ENCODE results near the gene EDC3. TPM values are rescaled to one million over a fixed set of nuclear protein-coding genes. Genes with fewer than 3 reads are reported as not detected.

Gene EDC3
- total RNA-seq, 1 experiment from 2014 or later: 45.1 TPM

- H3K36me3 ChIP-seq (ENCODE audit: control insufficient read depth in 1 of 2, insufficient read depth in 2 of 2, low read length in 2 of 2): no peaks in the 10 kb centered on the region
- ChIA-PET CTCF (no interaction called here), RAD21 (ENCODE audit: low non-redundant PET in 1 of 2, low total read pairs in 2 of 2, uncharacterized antibody in 2 of 2, unreplicated experiment in 2 of 2) (no interaction called here), POLR2A (no interaction called here)
- no peak overlapping the region for H3K9ac ChIP-seq (ENCODE audit: low read length)
- no peaks in the 10 kb centered on the region for H4K20me1 ChIP-seq (ENCODE audit: insufficient read depth)
- DNase-seq (ENCODE audit: low read depth, low spot score) (no peak), ATAC-seq (no peak)
- no peak overlapping the region for H3K4me2 ChIP-seq (ENCODE audit: low read length)
- H3K27me3 ChIP-seq (ENCODE audit: insufficient read depth, low read length): no peaks in the 10 kb centered on the region
- intact Hi-C loops (cut with micrococcal nuclease): no loop called here
- no peaks in the 10 kb centered on the region for H3K4me1 ChIP-seq (ENCODE audit: control insufficient read depth in 1 of 2, insufficient read depth in 2 of 2, low read length in 2 of 2)
- H3K9me3 ChIP-seq (ENCODE audit: control insufficient read depth in 1 of 2, insufficient read depth in 1 of 2, low read depth in 1 of 2, low read length in 2 of 2): no peaks in the 10 kb centered on the region
- H3K4me3 ChIP-seq (replicated peaks in 1 of 2; ENCODE audit: low read depth in 1 of 2, low read length in 2 of 2): no peak overlapping the region
- no peak overlapping the region for H3K27ac ChIP-seq (ENCODE audit: low read depth, low read length)
- no peaks in the 10 kb centered on the region for H3K79me2 ChIP-seq (ENCODE audit: insufficient read depth, low read length)
- no peak overlapping the region for H2AFZ ChIP-seq (ENCODE audit: low read depth, low read length, poor library complexity, severe bottlenecking)
- no TSS peak for BruUV-seq (replicated peaks)
- no peak for TF ChIP-seq ATF3 (IDR thresholded peaks at IDR 0.05)
- no peak for TF ChIP-seq EZH2phosphoT487 (IDR thresholded peaks at IDR 0.05; ENCODE audit: borderline replicate concordance)
- no peak for TF ChIP-seq ZBTB33 (IDR thresholded peaks at IDR 0.05; ENCODE audit: extremely low read depth, insufficient replicate concordance, low read length)
- TF ChIP-seq MAX (IDR thresholded peaks at IDR 0.05): no peak
- no peak for TF ChIP-seq POLR2A (IDR thresholded peaks at IDR 0.05; ENCODE audit: borderline replicate concordance, extremely low read depth, insufficient read depth, insufficient read length)
- no peak for TF ChIP-seq RAD21 (IDR thresholded peaks at IDR 0.05; ENCODE audit: low read depth)
- no peak for TF ChIP-seq ZFX (IDR thresholded peaks at IDR 0.05)
- no peak for TF ChIP-seq YY1 (IDR thresholded peaks at IDR 0.05; ENCODE audit: extremely low read depth, insufficient replicate concordance, low read depth, low read length)
- no peak for TF ChIP-seq TCF7L2 (IDR thresholded peaks at IDR 0.05; ENCODE audit: borderline replicate concordance, extremely low read depth, insufficient read depth, insufficient read length)
- no peak for TF ChIP-seq CTCF (IDR thresholded peaks at IDR 0.05 in 2 of 3, conservative IDR thresholded peaks at IDR 0.05 in 1 of 3; ENCODE audit: borderline replicate concordance in 1 of 3, insufficient read depth in 1 of 3, low read depth in 2 of 3, low read length in 2 of 3)
- no peak for TF ChIP-seq SRF (IDR thresholded peaks at IDR 0.05; ENCODE audit: low read depth)
- TF ChIP-seq SP1 (IDR thresholded peaks at IDR 0.05; ENCODE audit: low read depth): no peak
- TF ChIP-seq ELF1 (IDR thresholded peaks at IDR 0.05; ENCODE audit: borderline replicate concordance, low read depth): no peak
- no peak for TF ChIP-seq JUND (IDR thresholded peaks at IDR 0.05)
- no peak for TF ChIP-seq FOSL1 (IDR thresholded peaks at IDR 0.05; ENCODE audit: low read depth)
- no peak for TF ChIP-seq EZH2 (IDR thresholded peaks at IDR 0.05)
- no peak for TF ChIP-seq POLR2AphosphoS5 (IDR thresholded peaks at IDR 0.05; ENCODE audit: low read depth, low read length)
- TF ChIP-seq CBX3 (IDR thresholded peaks at IDR 0.05; ENCODE audit: low read depth): no peak
- no peak for TF ChIP-seq SIN3A (IDR thresholded peaks at IDR 0.05; ENCODE audit: low read depth)
- no peak for TF ChIP-seq REST (IDR thresholded peaks at IDR 0.05; ENCODE audit: low read depth)
- no peaks in the 10 kb centered on the region for H3K9me2 ChIP-seq (ENCODE audit: insufficient read depth)
Measured at GRCh38 chr15:74712311-74712710, 16.5 kb upstream of the EDC3 start.
